B cell (primary cell): ENCODE results near the gene ATG7.

Source experiments
- CTCF ChIP-seq: fragments of 200-600 bp; IDR thresholded peaks from one replicate; pipeline ENCODE4 v1.8.0; 2022; ENCODE audit warnings: antibody characterized with exemption, mild to moderate bottlenecking
- EZH2 ChIP-seq: IDR thresholded peaks from 2 replicates; pipeline ENCODE4 v1.6.1; 2012; ENCODE audit warnings: borderline replicate concordance, low read depth, mild to moderate bottlenecking, moderate library complexity, low read length; ENCODE audit not compliant: insufficient read depth, poor library complexity, severe bottlenecking

GRCh38 chr3:11452885-11453847, 181.0 kb downstream of the ATG7 start:
- no peak for TF ChIP-seq CTCF
- TF ChIP-seq EZH2, result no peak
